CD8-positive, alpha-beta memory T cell (primary cell): Measurements from ENCODE around the gene RBM17. TPM values are rescaled to one million over a fixed set of nuclear protein-coding genes. Genes with fewer than 3 reads are reported as not detected.

ENCODE experiments used
- CTCF ChIA-PET: fragments of 350-600 bp; sonication (Branson Sonifier 250); formaldehyde crosslinking; loops from one replicate; lab custom pipeline; 2021; ENCODE audit warnings: antibody characterized with exemption; lab: Charles Lee
- POLR2A ChIA-PET: fragments of 350-600 bp; sonication (Branson Sonifier 250); formaldehyde crosslinking; loops from one replicate; lab custom pipeline; 2021; ENCODE audit warnings: antibody characterized with exemption; lab: Charles Lee
- DNase-seq, 5 donors: peaks; one replicate each; pipeline versions ENCODE4 v3.0.0 to v3.0.0-alpha.2; 2020 to 2022; ENCODE audit warnings: mixed read lengths in 1 of 5
- H3K27ac ChIP-seq: one replicate; pipeline ENCODE4 v1.7.0; 2013; ENCODE audit warnings: low read depth, mild to moderate bottlenecking, low read length, moderate library complexity
- H3K27me3 ChIP-seq: 2 replicates; pipeline ENCODE4 v1.7.0; 2013; ENCODE audit warnings: low read length, mild to moderate bottlenecking; ENCODE audit not compliant: insufficient read depth, poor library complexity, severe bottlenecking
- H3K36me3 ChIP-seq: 2 replicates; pipeline ENCODE4 v1.7.0; 2013; ENCODE audit warnings: mild to moderate bottlenecking, low read length, moderate library complexity; ENCODE audit not compliant: insufficient read depth
- H3K4me1 ChIP-seq: 2 replicates; pipeline ENCODE4 v1.7.0; 2013; ENCODE audit warnings: mild to moderate bottlenecking, low read length, moderate library complexity; ENCODE audit not compliant: insufficient read depth
- H3K4me3 ChIP-seq: 2 replicates; pipeline ENCODE4 v1.7.0; 2013; ENCODE audit warnings: mild to moderate bottlenecking, low read length
- H3K9me3 ChIP-seq: 2 replicates; pipeline ENCODE4 v1.7.0; 2013; ENCODE audit warnings: mild to moderate bottlenecking, low read length
- H3K27ac Mint-ChIP-seq, 8 donors: one replicate each; pipeline ENCODE4 v1.8.0; 2020 to 2021; ENCODE audit warnings: mixed read lengths in 8 of 8, mild to moderate bottlenecking in 6 of 8, inconsistent platforms in 3 of 8, moderate library complexity in 3 of 8
- H3K27me3 Mint-ChIP-seq, 2 donors: one replicate each; pipeline ENCODE4 v1.8.0; 2020 to 2021; ENCODE audit warnings: mixed read lengths in 2 of 2, mild to moderate bottlenecking in 1 of 2, moderate library complexity in 1 of 2
- H3K36me3 Mint-ChIP-seq, 3 donors: one replicate each; pipeline ENCODE4 v1.8.0; 2020 to 2021; ENCODE audit warnings: mixed read lengths in 3 of 3, inconsistent platforms in 1 of 3, mild to moderate bottlenecking in 1 of 3
- H3K4me1 Mint-ChIP-seq, 3 donors: one replicate each; pipeline ENCODE4 v1.8.0; 2020 to 2021; ENCODE audit warnings: mixed read lengths in 3 of 3, inconsistent platforms in 1 of 3, mild to moderate bottlenecking in 1 of 3
- H3K4me3 Mint-ChIP-seq, 7 donors: one replicate each; pipeline ENCODE4 v1.8.0; 2020 to 2021; ENCODE audit warnings: mixed read lengths in 7 of 7, mild to moderate bottlenecking in 6 of 7, moderate library complexity in 4 of 7, inconsistent platforms in 2 of 7
- H3K9me3 Mint-ChIP-seq, 5 donors: one replicate each; pipeline ENCODE4 v1.8.0; 2020 to 2022; ENCODE audit warnings: mixed read lengths in 5 of 5, mild to moderate bottlenecking in 3 of 5, moderate library complexity in 2 of 5, inconsistent platforms in 1 of 5
- polyA plus RNA-seq: library from polyadenylated mRNA; unstranded; fragments of 300-500 nt; fragmentation: Illumina TruSeq; gene quantifications from one replicate; pipeline ENCODE4 v1.2.3, GENCODE V29; 2021
- total RNA-seq, 2 experiments: library from RNA; stranded (reverse); gene quantifications; one replicate each; pipeline ENCODE4 v1.2.3, GENCODE V29; 2021

Gene RBM17
- total and polyA plus RNA-seq, 3 experiments from 2014 or later = 91.8 to 282 (median 269) TPM

DNA sequence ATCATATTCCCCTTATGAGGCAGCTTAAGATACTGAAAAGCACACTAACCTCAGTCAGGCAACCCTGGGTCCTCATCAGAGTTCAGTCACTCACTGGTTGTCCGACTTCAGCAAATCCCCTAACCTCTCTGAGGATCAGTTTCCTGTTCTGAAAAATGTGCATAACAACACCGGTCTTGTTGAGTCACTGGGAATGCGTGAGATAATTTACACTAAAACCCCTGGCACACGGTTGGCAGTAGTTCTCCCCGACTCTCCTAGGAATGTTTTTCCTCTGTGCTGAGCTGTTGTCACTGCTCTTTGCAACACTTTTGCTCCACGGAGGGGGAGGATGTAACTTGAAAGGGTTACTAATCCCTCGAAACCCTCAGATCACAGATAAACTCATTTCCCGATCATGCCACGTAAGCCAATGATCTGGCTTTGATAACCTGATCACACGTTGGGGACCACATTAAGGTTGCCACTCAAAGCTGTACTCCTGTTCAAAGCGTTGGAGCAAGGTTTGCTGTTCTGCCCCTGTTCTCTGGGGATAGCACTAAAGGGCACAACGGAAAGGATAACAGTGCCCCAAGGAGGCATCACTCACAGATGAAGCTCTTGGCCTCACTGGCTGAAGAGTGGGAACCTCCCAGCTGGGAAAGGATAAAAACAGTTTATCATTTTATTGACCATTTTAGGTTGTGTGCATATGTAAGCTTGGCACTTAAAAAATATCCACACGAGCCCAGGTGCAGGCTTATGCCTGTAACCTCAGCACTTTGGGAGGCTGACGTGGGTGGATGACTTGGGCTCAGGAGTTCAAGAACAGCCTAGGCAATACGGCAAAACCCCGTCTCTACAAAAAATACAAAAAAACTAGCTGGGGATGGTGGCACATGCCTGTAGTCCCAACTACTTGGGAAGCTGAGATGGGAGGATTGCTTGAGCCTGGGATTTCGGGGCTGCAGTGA, 5.0 kb upstream of the RBM17 start:
- Histone ChIP-seq H3K9me3 (no peaks in the 10 kb centered on the region), H3K4me1 (peaks cover 37% of the 10 kb centered on the region), H3K4me3 (no peak overlapping the region), H3K27me3 (no peaks in the 10 kb centered on the region), H3K27ac (no peak overlapping the region), H3K36me3 (no peaks in the 10 kb centered on the region)
- Mint-ChIP-seq H3K9me3 (peaks cover 0 to 2% (median 0%) of the 10 kb centered on the region in 5 donors), H3K27ac (peak overlapping the region in 6 of 8 donors; percentile 2 to 69 (median 7)), H3K4me1 (peaks cover 32 to 45% (median 41%) of the 10 kb centered on the region in 3 donors), H3K36me3 (no peaks in the 10 kb centered on the region), H3K4me3 (peak overlapping the region in 6 of 7 donors; percentile 3 to 80 (median 44)), H3K27me3 (peaks cover 7 to 11% of the 10 kb centered on the region in 2 donors)
- ChIA-PET POLR2A (interaction anchor here (0.6 to 1.0 kb wide), 2 partner anchors 33 to 71 kb away, joined by 6 to 9 read pairs; no protein-coding TSS in a partner anchor), CTCF (interaction anchor here (0.7 to 2.2 kb wide), 9 partner anchors 27 to 498 kb away, joined by 3 to 10 read pairs (median 3); partner anchors contain the start of gene PFKFB3)
- peak in 2 of 5 donors; percentile 13 to 48 for DNase-seq

DNA sequence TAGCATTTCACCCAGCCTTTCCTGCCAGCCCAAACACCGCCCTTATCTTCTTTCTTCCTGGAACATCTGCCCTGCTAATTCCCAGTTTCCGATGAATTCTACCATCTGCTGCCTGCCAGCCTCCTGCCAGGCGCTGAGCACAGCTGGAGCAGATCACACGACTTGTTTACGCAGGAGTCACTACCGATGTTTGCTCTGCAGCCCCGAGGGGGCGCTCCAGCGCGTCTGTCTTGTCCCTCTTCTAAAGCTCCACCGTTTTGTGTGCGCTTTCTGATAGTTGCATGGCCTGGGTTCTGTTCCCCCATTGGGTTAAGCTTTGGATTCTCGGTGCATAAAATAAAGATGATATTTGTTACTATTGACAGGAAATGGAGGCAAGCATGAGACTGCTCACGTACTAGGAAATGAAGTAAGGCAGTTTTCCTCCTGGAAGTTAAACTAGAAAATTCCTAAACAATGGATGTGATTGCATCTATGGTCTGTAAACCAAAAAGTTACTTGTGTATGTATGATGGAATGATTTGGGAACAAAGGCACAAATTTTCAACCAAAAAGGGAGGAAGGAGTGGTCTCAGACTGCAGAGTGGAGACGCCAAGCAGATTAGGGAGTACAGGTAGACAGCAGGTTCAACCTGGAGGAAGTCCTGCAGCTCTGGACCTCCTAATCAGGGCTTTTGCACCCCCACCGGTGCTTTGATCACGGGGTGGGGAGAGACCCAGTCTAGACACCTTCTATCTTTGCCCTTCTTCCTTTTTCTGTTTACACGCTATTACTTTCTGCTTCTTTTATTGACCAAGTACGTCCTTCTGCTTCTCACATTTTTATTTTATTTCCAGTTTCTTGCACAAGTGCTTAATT, 2.2 kb upstream of the RBM17 start:
- Mint-ChIP-seq H3K27ac (peak overlapping the region in 6 of 8 donors; percentile 35 to 91 (median 67)), H3K4me3 (peak overlapping the region in 6 of 7 donors; percentile 5 to 78 (median 74)), H3K4me1 (peaks cover 49 to 60% (median 59%) of the 10 kb centered on the region in 3 donors), H3K27me3 (peaks cover 7 to 11% of the 10 kb centered on the region in 2 donors), H3K36me3 (peaks cover 0 to 6% (median 0%) of the 10 kb centered on the region in 3 donors), H3K9me3 (peaks cover 0 to 2% (median 0%) of the 10 kb centered on the region in 5 donors)
- Histone ChIP-seq H3K27me3 (no peaks in the 10 kb centered on the region), H3K9me3 (no peaks in the 10 kb centered on the region), H3K4me3 (no peak overlapping the region), H3K27ac (no peak overlapping the region), H3K4me1 (peaks cover 54% of the 10 kb centered on the region), H3K36me3 (no peaks in the 10 kb centered on the region)
- ChIA-PET CTCF (interaction anchor here (0.7 to 3.4 kb wide), 44 partner anchors 8 to 562 kb away, joined by 3 to 57 read pairs (median 4); partner anchors contain the start of genes ANKRD16, FBH1, IL15RA and IL2RA), POLR2A (interaction anchor here (0.6 to 1.9 kb wide), 10 partner anchors 10 to 498 kb away, joined by 4 to 15 read pairs (median 6); no protein-coding TSS in a partner anchor)
- DNase-seq = peak; percentile 66 to 88 (median 73)

DNA sequence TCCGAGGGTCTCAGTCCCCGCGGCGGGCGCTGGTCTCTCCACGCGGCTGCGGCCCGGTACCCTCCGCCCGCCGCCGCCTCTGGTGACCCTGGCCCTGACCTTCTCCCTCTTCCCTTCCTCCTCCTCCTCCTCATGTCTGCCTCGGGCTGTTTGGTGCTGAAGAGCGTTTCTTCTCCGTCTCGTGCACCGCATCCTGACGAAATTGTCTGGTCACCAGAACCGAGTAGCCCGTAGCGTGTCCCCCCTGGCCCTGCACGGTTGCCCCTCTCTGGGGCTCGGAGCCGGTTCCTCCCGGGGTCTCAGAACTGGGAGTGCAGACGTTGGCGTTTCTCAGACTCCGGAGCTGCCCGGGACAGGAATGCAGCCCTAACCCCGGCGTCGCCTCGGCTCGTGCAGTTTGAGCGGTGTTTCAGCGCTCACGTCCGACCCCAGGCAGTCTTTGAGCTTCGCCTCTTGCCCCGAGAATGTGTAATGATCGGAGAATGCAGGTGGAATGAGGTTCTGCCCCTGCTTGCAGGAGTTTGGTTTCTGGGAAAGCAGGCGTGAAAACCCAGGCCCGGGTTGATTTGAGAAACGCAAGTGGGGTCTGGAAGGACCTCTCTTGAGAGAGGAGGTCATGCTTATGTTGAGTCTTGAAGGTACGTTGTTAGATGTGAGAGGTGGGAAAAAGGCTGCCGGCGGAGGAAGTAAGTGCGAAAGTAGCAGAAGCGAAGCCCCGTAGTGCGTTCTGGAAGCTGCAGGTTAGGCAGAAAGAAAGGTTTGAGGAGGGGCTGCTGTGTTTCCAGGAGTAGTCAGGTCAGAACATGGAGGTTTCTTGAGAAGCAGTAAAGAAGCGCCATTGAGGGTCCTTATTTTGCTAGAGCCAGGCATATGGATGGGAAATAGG, 743 bp downstream of the RBM17 start:
- DNase-seq = peak in 2 of 5 donors; percentile 14 to 40
- POLR2A ChIA-PET = interaction anchor here (0.6 to 1.3 kb wide), 4 partner anchors 38 to 114 kb away, joined by 3 to 6 read pairs (median 4); partner anchors contain the start of gene PFKFB3
- peak overlapping the region; percentile 4 to 94 (median 88) for H3K27ac Mint-ChIP-seq

GRCh38 chr10:6091630-6092029, 2.8 kb downstream of the RBM17 start:
- ChIA-PET POLR2A (no interaction called here), CTCF (interaction anchor here (1.0 to 2.1 kb wide), 3 partner anchors 41 to 309 kb away, joined by 3 to 11 read pairs (median 7); no protein-coding TSS in a partner anchor)
- Histone ChIP-seq H3K27ac (no peak overlapping the region), H3K4me1 (peaks cover 58% of the 10 kb centered on the region), H3K27me3 (no peaks in the 10 kb centered on the region), H3K4me3 (no peak overlapping the region), H3K9me3 (no peaks in the 10 kb centered on the region), H3K36me3 (no peaks in the 10 kb centered on the region)
- Mint-ChIP-seq H3K4me3 (peak overlapping the region in 6 of 7 donors; percentile 24 to 75 (median 46)), H3K4me1 (peaks cover 63 to 78% (median 70%) of the 10 kb centered on the region in 3 donors), H3K36me3 (peaks cover 0 to 30% (median 2%) of the 10 kb centered on the region in 3 donors), H3K27ac (peak overlapping the region in 6 of 8 donors; percentile 13 to 75 (median 46)), H3K9me3 (no peaks in the 10 kb centered on the region), H3K27me3 (no peaks in the 10 kb centered on the region)
- DNase-seq = peak in 2 of 5 donors; percentile 15 to 48

More for the DNA sequence above, 743 bp downstream of the RBM17 start:
- Mint-ChIP-seq H3K36me3 (peaks cover 0 to 16% (median 1%) of the 10 kb centered on the region in 3 donors), H3K4me3 (peak overlapping the region; percentile 85 to 96 (median 92)), H3K27me3 (peaks cover 0 to 3% of the 10 kb centered on the region in 2 donors), H3K4me1 (peaks cover 54 to 67% (median 62%) of the 10 kb centered on the region in 3 donors), H3K9me3 (no peaks in the 10 kb centered on the region)
- Histone ChIP-seq H3K27me3 (no peaks in the 10 kb centered on the region), H3K4me3 (peak overlapping the region; percentile 91), H3K36me3 (no peaks in the 10 kb centered on the region), H3K9me3 (no peaks in the 10 kb centered on the region), H3K27ac (peak overlapping the region; percentile 79), H3K4me1 (peaks cover 50% of the 10 kb centered on the region)
- CTCF ChIA-PET = interaction anchor here (0.9 to 2.1 kb wide), 12 partner anchors 11 to 320 kb away, joined by 3 to 12 read pairs (median 4); partner anchors contain the start of genes IL15RA and PFKFB3

GRCh38 chr10:6092731-6093130, 3.9 kb downstream of the RBM17 start:
- Histone ChIP-seq H3K27ac (no peak overlapping the region), H3K4me3 (no peak overlapping the region), H3K9me3 (no peaks in the 10 kb centered on the region), H3K4me1 (peaks cover 53% of the 10 kb centered on the region), H3K27me3 (no peaks in the 10 kb centered on the region), H3K36me3 (peaks cover 3% of the 10 kb centered on the region)
- peak overlapping the region in 4 of 8 donors; percentile 13 to 75 (median 61) for H3K27ac Mint-ChIP-seq
- H3K27me3 Mint-ChIP-seq = peaks cover 0 to 3% of the 10 kb centered on the region in 2 donors
- peaks cover 65 to 78% (median 76%) of the 10 kb centered on the region in 3 donors for H3K4me1 Mint-ChIP-seq
- ChIA-PET CTCF (interaction anchor here (1.1 kb wide), 1 partner anchor 110 kb away, joined by 3 read pairs; the partner anchor contains the start of gene PFKFB3), POLR2A (no interaction called here)
- no peak for DNase-seq
- peaks cover 1 to 38% (median 7%) of the 10 kb centered on the region in 3 donors for H3K36me3 Mint-ChIP-seq
- no peak overlapping the region for H3K4me3 Mint-ChIP-seq
- H3K9me3 Mint-ChIP-seq = no peaks in the 10 kb centered on the region

GRCh38 chr10:6095810-6096570, 7.2 kb downstream of the RBM17 start:
- H3K27me3 ChIP-seq = no peaks in the 10 kb centered on the region
- no peak overlapping the region for H3K27ac ChIP-seq
- DNase-seq = no peak
- H3K36me3 ChIP-seq = peaks cover 15% of the 10 kb centered on the region
- no peak overlapping the region for H3K4me3 ChIP-seq
- peaks cover 54 to 68% (median 68%) of the 10 kb centered on the region in 3 donors for H3K4me1 Mint-ChIP-seq
- ChIA-PET POLR2A (no interaction called here), CTCF (interaction anchor here (1.7 to 1.8 kb wide), 2 partner anchors 10 to 42 kb away, joined by 3 to 9 read pairs; no protein-coding TSS in a partner anchor)
- H3K27me3 Mint-ChIP-seq = peaks cover 0 to 3% of the 10 kb centered on the region in 2 donors
- no peaks in the 10 kb centered on the region for H3K9me3 ChIP-seq
- H3K36me3 Mint-ChIP-seq = peaks cover 6 to 59% (median 16%) of the 10 kb centered on the region in 3 donors
- H3K4me3 Mint-ChIP-seq = no peak overlapping the region
- no peaks in the 10 kb centered on the region for H3K9me3 Mint-ChIP-seq
- H3K27ac Mint-ChIP-seq = peak overlapping the region in 3 of 8 donors; percentile 9 to 42 (median 17)
- H3K4me1 ChIP-seq = peaks cover 37% of the 10 kb centered on the region
